ENCODE data around the gene TMEM273. TPM values are rescaled to one million over a fixed set of nuclear protein-coding genes. Genes with fewer than 3 reads are reported as not detected.
A peak's percentile ranks its signal among the peaks of the same experiment; 100 is the strongest.

Gene TMEM273
- total RNA-seq, 2 donors from 2014 or later = 1.1 to 13.0 TPM

- Histone ChIP-seq H3K4me1 (replicated peaks) (peaks cover 8% of the 10 kb centered on the region), H3K36me3 (no peaks in the 10 kb centered on the region), H3K9me3 (no peaks in the 10 kb centered on the region), H3K4me3 (no peak overlapping the region), H3K27ac (no peak overlapping the region), H3K27me3 (replicated peaks; ENCODE audit: insufficient read depth) (no peaks in the 10 kb centered on the region)
- no peak for TF ChIP-seq POLR2A (IDR thresholded peaks at IDR 0.05)
- no peak for TF ChIP-seq POLR2AphosphoS5 (IDR thresholded peaks at IDR 0.05)
- TF ChIP-seq CTCF (IDR thresholded peaks at IDR 0.05) = no peak
- DNase-seq (ENCODE audit: low spot score) = no peak
- 60% methylated on average over 9 of the region's 9 CpGs for WGBS
- intact Hi-C loops (cut with DNase I) = loop anchor here (5.0 kb wide), 2 partner anchors 128 to 453 kb away; no protein-coding TSS in a partner anchor
Observed at GRCh38 chr10:49109669-49110340, 78.4 kb downstream of the TMEM273 start.

GRCh38 chr10:49108656-49109055 lies 79.5 kb downstream of the TMEM273 start:
- WGBS = 100% methylated on average over 7 of the region's 7 CpGs

GRCh38 chr10:49107887-49108267 lies 80.3 kb downstream of the TMEM273 start:
- Histone ChIP-seq H3K4me1 (replicated peaks) (peaks cover 8% of the 10 kb centered on the region), H3K27me3 (replicated peaks; ENCODE audit: insufficient read depth) (no peaks in the 10 kb centered on the region), H3K36me3 (no peaks in the 10 kb centered on the region), H3K27ac (no peak overlapping the region), H3K9me3 (no peaks in the 10 kb centered on the region), H3K4me3 (no peak overlapping the region)
- 93% methylated on average over 8 of the region's 8 CpGs for WGBS
- intact Hi-C loops (cut with DNase I) = no loop called here
- no peak for DNase-seq (ENCODE audit: low spot score)
- TF ChIP-seq POLR2A (IDR thresholded peaks at IDR 0.05) = no peak

More at GRCh38 chr10:49108656-49109055, 79.5 kb downstream of the TMEM273 start:
- Histone ChIP-seq H3K4me1 (replicated peaks) (peaks cover 8% of the 10 kb centered on the region), H3K36me3 (no peaks in the 10 kb centered on the region), H3K27me3 (replicated peaks; ENCODE audit: insufficient read depth) (no peaks in the 10 kb centered on the region), H3K9me3 (no peaks in the 10 kb centered on the region), H3K27ac (no peak overlapping the region), H3K4me3 (no peak overlapping the region)
- TF ChIP-seq POLR2A (IDR thresholded peaks at IDR 0.05) (no peak), POLR2AphosphoS5 (IDR thresholded peaks at IDR 0.05) (no peak), CTCF (IDR thresholded peaks at IDR 0.05) (no peak)
- DNase-seq (ENCODE audit: low spot score) = no peak
- intact Hi-C loops (cut with DNase I) = no loop called here

- 98% methylated on average over 17 of the region's 17 CpGs for WGBS
- Histone ChIP-seq H3K4me1 (replicated peaks) (peaks cover 8% of the 10 kb centered on the region), H3K27me3 (replicated peaks; ENCODE audit: insufficient read depth) (no peaks in the 10 kb centered on the region), H3K36me3 (no peaks in the 10 kb centered on the region), H3K27ac (no peak overlapping the region), H3K9me3 (no peaks in the 10 kb centered on the region), H3K4me3 (no peak overlapping the region)
- no peak for DNase-seq (ENCODE audit: low spot score)
- intact Hi-C loops (cut with DNase I) = no loop called here
- no peak for TF ChIP-seq CTCF (IDR thresholded peaks at IDR 0.05)
- TF ChIP-seq POLR2A (IDR thresholded peaks at IDR 0.05) = no peak
- TF ChIP-seq POLR2AphosphoS5 (IDR thresholded peaks at IDR 0.05) = no peak
Observed at GRCh38 chr10:49107111-49107886, 80.9 kb downstream of the TMEM273 start.

GRCh38 chr10:49106451-49106850 lies 81.7 kb downstream of the TMEM273 start:
- peak overlapping the region in 1 of 2 donors; percentile 41 for H3K27ac ChIP-seq
- H3K36me3 ChIP-seq = no peaks in the 10 kb centered on the region
- H3K9me3 ChIP-seq = no peaks in the 10 kb centered on the region
- no peaks in the 10 kb centered on the region for H3K27me3 ChIP-seq (replicated peaks; ENCODE audit: insufficient read depth)
- WGBS = 10% methylated on average over 7 of the region's 7 CpGs
- TF ChIP-seq POLR2A (IDR thresholded peaks at IDR 0.05) (no peak), POLR2AphosphoS5 (IDR thresholded peaks at IDR 0.05) (no peak), CTCF (IDR thresholded peaks at IDR 0.05) (no peak)
- H3K4me1 ChIP-seq (replicated peaks) = peaks cover 8% of the 10 kb centered on the region
- H3K4me3 ChIP-seq = no peak overlapping the region
- intact Hi-C loops (cut with DNase I) = no loop called here
- DNase-seq (ENCODE audit: low spot score) = peak; percentile 40
